Right renal pelvis (tissue), 4 donors: Measurements from ENCODE around the gene PLCG1. TPM values are rescaled to one million over a fixed set of nuclear protein-coding genes. Genes with fewer than 3 reads are reported as not detected.

Source experiments
- polyA plus RNA-seq, 4 donors: library from polyadenylated mRNA; unstranded; fragments of 120-200 nt; gene quantifications; one replicate each; pipeline ENCODE4 v1.2.1, GENCODE V29; 2013; ENCODE audit not compliant: insufficient read length in 4 of 4

Gene PLCG1
- polyA plus RNA-seq, 4 donors, result 122 to 150 (median 133) TPM

Other genes with a start within 250 kb of the PLCG1 start
- 100 to 1,000 TPM; 109 to 129 (median 119) TPM for gene TOP1, start 108.7 kb upstream of the PLCG1 start, polyA plus RNA-seq
- 10 to 100 TPM; 19.7 to 28.7 (median 25.3) TPM for gene ZHX3, start 180.2 kb downstream of the PLCG1 start, polyA plus RNA-seq
- 10 to 100 TPM in 2 of 4 donors, 1 to 10 TPM in 2; 9.5 to 13.6 (median 11.5) TPM for gene LPIN3, start 203.3 kb downstream of the PLCG1 start, polyA plus RNA-seq
- gene EMILIN3, start 229.3 kb downstream of the PLCG1 start, polyA plus RNA-seq, result 10 to 100 TPM in 1 of 4 donors, 1 to 10 TPM in 3; 7.5 to 11.4 (median 9.6) TPM